ENCODE measurements around the gene NENF.

GRCh38 chr1:212459656-212460055 is 26.9 kb downstream of the NENF start:
- no peak for TF ChIP-seq CTCF (conservative IDR thresholded peaks at IDR 0.05)
- no peak for TF ChIP-seq ZFX (IDR thresholded peaks at IDR 0.05)
